PFSK-1 (cell line): ENCODE data around the gene SF1.

ENCODE experiments used
- FOXP2 ChIP-seq: optimal IDR thresholded peaks from 2 replicates; pipeline ENCODE3; 2011; ENCODE audit warnings: borderline replicate concordance, control low read depth, inconsistent platforms; ENCODE audit not compliant: insufficient read depth; ENCODE audit errors: extremely low read length, extremely low read depth
- POLR2AphosphoS5 ChIP-seq: IDR thresholded peaks from 2 replicates; pipeline ENCODE4 v1.6.1; 2012; ENCODE audit warnings: low read depth, mild to moderate bottlenecking, control low read depth, low read length, moderate library complexity
- SIN3A ChIP-seq: IDR thresholded peaks from 2 replicates; pipeline ENCODE4 v1.6.1; 2012; ENCODE audit warnings: mild to moderate bottlenecking, low read length, moderate library complexity, borderline replicate concordance; ENCODE audit not compliant: insufficient read depth
- TAF1 ChIP-seq: IDR thresholded peaks from 2 replicates; pipeline ENCODE4 v1.6.1; 2012; ENCODE audit warnings: low read length, control low read depth, borderline replicate concordance; ENCODE audit not compliant: insufficient read depth
- TF ChIP-seq, protein P1 (sequence below), 2 experiments: IDR thresholded peaks; 2 replicates each; pipeline versions ENCODE4 v1.6.1 to v1.8.0; 2011 to 2012; ENCODE audit warnings: low read depth in 2 of 2, low read length in 2 of 2, control low read depth in 1 of 2, inconsistent platforms in 1 of 2, mild to moderate bottlenecking in 1 of 2, moderate library complexity in 1 of 2; ENCODE audit not compliant: insufficient read depth in 1 of 2

SF1 gene

GRCh38 chr11:64754124-64754918 is 24.0 kb downstream of the SF1 start:
- TF ChIP-seq FOXP2: no peak
- TF ChIP-seq, protein P1, sequence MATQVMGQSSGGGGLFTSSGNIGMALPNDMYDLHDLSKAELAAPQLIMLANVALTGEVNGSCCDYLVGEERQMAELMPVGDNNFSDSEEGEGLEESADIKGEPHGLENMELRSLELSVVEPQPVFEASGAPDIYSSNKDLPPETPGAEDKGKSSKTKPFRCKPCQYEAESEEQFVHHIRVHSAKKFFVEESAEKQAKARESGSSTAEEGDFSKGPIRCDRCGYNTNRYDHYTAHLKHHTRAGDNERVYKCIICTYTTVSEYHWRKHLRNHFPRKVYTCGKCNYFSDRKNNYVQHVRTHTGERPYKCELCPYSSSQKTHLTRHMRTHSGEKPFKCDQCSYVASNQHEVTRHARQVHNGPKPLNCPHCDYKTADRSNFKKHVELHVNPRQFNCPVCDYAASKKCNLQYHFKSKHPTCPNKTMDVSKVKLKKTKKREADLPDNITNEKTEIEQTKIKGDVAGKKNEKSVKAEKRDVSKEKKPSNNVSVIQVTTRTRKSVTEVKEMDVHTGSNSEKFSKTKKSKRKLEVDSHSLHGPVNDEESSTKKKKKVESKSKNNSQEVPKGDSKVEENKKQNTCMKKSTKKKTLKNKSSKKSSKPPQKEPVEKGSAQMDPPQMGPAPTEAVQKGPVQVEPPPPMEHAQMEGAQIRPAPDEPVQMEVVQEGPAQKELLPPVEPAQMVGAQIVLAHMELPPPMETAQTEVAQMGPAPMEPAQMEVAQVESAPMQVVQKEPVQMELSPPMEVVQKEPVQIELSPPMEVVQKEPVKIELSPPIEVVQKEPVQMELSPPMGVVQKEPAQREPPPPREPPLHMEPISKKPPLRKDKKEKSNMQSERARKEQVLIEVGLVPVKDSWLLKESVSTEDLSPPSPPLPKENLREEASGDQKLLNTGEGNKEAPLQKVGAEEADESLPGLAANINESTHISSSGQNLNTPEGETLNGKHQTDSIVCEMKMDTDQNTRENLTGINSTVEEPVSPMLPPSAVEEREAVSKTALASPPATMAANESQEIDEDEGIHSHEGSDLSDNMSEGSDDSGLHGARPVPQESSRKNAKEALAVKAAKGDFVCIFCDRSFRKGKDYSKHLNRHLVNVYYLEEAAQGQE (IDR thresholded peaks at IDR 0.05; ENCODE audit: insufficient read depth in 1 of 2, low read depth in 2 of 2, low read length in 2 of 2): no peak
- no peak for TF ChIP-seq SIN3A

DNA sequence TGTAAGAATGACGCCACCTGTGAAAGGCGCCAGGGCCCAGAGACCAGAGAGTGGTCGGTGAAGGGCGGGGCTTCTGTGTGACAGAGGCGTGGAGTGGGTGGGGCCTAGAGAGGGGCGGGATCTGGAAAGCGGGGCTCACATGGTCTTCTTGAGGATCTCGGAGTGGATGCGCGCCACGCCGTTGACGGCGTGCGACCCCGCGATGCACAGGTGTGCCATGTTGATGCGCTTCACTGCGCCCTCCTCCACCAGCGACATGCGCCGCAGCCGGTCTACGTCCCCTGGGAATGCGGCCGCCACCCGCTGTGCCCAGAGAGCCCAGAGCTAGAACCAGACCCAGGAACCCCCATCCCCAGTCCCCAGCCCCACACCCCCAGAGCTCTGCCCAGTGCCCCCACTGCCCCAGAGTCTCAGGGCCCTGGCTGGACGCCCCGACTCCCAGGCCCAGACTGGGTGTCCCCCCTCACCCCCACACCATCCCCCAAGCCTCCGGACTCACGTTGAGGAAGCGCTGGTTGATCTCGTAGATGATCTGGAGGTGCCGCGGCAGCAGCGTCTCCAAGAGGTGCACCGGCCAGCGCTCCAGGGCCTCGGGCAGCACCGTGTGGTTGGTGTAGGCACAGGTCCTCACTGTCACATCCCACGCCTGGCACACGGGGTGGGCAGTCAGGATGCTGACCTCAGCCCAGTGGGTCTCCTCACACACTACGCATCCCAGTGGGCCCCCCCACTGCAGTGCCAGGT is 24.8 kb downstream of the SF1 start:
- TF ChIP-seq SIN3A (no peak), TAF1 (no peak), POLR2AphosphoS5 (no peak), FOXP2 (no peak)
- TF ChIP-seq, protein P1 (IDR thresholded peaks at IDR 0.05; ENCODE audit: insufficient read depth in 1 of 2, low read depth in 2 of 2, low read length in 2 of 2): no peak

DNA sequence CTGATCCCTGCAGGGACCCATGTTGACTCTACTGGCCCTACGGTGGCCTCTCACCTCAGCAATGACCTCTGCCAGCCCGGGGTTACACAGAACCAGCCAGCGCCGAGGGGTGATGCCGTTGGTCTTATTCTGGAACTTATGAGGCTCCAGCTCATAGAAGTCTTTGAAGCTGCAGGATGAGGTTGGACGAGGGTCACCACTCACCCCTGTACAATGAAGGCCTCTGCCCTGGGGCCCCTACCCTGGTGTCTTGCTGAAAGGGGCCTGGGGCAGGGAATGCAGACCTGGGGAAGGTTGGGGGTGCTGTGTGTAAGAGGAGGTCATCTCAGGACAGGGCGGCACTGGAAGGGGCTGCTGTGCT is 25.3 kb downstream of the SF1 start:
- TF ChIP-seq, protein P1 (IDR thresholded peaks at IDR 0.05; ENCODE audit: insufficient read depth in 1 of 2, low read depth in 2 of 2, low read length in 2 of 2): no peak
- TF ChIP-seq FOXP2 (no peak), POLR2AphosphoS5 (no peak), SIN3A (no peak)

DNA sequence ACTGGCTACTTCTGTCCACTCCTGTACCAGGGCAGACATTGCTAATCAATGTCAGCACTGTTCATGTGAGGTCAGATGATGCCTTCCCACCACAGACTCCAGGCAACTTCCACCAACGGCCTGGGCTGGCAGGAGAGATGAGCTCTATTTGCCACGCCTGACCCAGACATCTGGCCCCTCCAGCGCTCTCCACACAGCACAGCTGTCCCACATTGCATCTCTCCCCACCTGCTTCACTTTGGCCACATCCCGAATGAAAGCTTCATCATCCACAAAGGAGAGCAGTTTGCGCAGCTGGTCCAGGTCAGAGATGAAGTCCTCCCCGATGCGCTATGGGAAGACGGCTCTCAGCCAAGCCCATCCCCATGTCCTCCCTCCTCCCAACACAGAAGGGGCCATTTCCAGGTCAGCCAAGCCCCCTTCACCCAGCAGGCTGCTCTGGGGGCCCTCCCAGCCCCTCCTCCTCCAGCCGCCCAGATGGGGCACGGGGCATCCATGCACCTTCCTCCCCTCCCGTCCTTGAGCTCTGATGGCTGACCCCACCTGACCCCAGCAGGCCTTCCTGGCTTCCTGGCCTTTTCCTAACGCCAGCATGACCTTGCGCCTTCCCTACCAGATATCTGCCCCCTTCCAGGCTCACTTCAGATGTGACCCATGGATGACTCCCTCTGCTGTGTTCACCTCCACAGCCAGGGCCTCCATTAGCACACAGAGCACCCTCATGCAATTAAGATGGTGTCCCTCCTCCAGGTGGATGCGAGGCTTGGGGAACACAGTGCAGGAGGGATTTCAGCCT is 26.0 kb downstream of the SF1 start:
- TF ChIP-seq TAF1: no peak
- TF ChIP-seq SIN3A: no peak
- TF ChIP-seq, protein P1 (IDR thresholded peaks at IDR 0.05; ENCODE audit: insufficient read depth in 1 of 2, low read depth in 2 of 2, low read length in 2 of 2): no peak
- TF ChIP-seq FOXP2: no peak
- TF ChIP-seq POLR2AphosphoS5: no peak
